GM20000 (cell line): ENCODE measurements around the gene MPI.

ENCODE experiments used
- DNase-seq: peaks from one replicate; pipeline ENCODE4 v3.0.0; 2012; ENCODE audit warnings: low spot score
- CTCF ChIP-seq: IDR thresholded peaks from 2 replicates; pipeline ENCODE4 v1.5.1; 2012; ENCODE audit warnings: mild to moderate bottlenecking, control low read depth; ENCODE audit errors: extremely low read depth, missing control alignments

MPI gene

GRCh38 chr15:74855857-74856256, 34.0 kb upstream of the MPI start:
- no peak for DNase-seq
- TF ChIP-seq CTCF: no peak

GRCh38 chr15:74856537-74856936, 33.3 kb upstream of the MPI start:
- DNase-seq: no peak
- no peak for TF ChIP-seq CTCF

- peak; percentile 71 for DNase-seq
- TF ChIP-seq CTCF: no peak
These were observed 32.7 kb upstream of the MPI start for GRCh38 chr15:74857082-74857655.

- TF ChIP-seq CTCF: no peak
- DNase-seq: no peak
These were observed 32.0 kb upstream of the MPI start for GRCh38 chr15:74857671-74858368.

- no peak for DNase-seq
- TF ChIP-seq CTCF: no peak
These were observed 31.5 kb upstream of the MPI start for GRCh38 chr15:74858369-74858740.

- TF ChIP-seq CTCF: no peak
- DNase-seq: no peak
These were observed 26.4 kb upstream of the MPI start for GRCh38 chr15:74863239-74864056.

GRCh38 chr15:74864296-74864695, 25.5 kb upstream of the MPI start:
- DNase-seq: no peak
- TF ChIP-seq CTCF: no peak
